SK-N-SH (cell line): Measurements from ENCODE around the gene ARHGAP26. TPM values are rescaled to one million over a fixed set of nuclear protein-coding genes. Genes with fewer than 3 reads are reported as not detected.

ENCODE experiments used
- CTCF ChIA-PET: fragments of 300-600, 350-600 bp; formaldehyde crosslinking; extraction: SDS; loops from one replicate; lab custom pipeline; 2021; lab: Yijun Ruan, JAX
- POLR2A ChIA-PET: fragments of 350-600 bp; sonication (Branson Sonifier 250); formaldehyde crosslinking; extraction: SDS; loops from one replicate; lab custom pipeline; 2020; ENCODE audit warnings: antibody characterized with exemption, inconsistent platforms; lab: Yijun Ruan, JAX
- DNase-seq: peaks from one replicate; pipeline ENCODE4 v3.0.0; 2012
- H2AFZ ChIP-seq: fragments of 200-600 bp; sonication (generic); 2 replicates; pipeline ENCODE4 v1.8.1; 2016; ENCODE audit warnings: antibody characterized with exemption, mild to moderate bottlenecking, low read depth
- H3F3A ChIP-seq: fragments of 200-600 bp; sonication (generic); replicated peaks from 2 replicates; pipeline ENCODE3; 2016; ENCODE audit warnings: antibody characterized with exemption, mild to moderate bottlenecking; ENCODE audit not compliant: insufficient read depth
- H3K27ac ChIP-seq, 2 experiments: fragments of 200-500 bp in 1 of 2; fragments of 200-600 bp in 1 of 2; sonication (Bioruptor generic) in 1 of 2; sonication (generic), shearing (Covaris generic) in 1 of 2; 2 replicates each; pipeline versions ENCODE4 v1.5.1 to v1.6.1; 2014 to 2016; ENCODE audit warnings: low read depth in 2 of 2, inconsistent platforms in 1 of 2, low read length in 1 of 2, mild to moderate bottlenecking in 1 of 2, mixed read lengths in 1 of 2
- H3K27me3 ChIP-seq: fragments of 200-600 bp; sonication (generic), shearing (Covaris generic); 2 replicates; pipeline ENCODE4 v1.6.1; 2016; ENCODE audit warnings: mixed run types; ENCODE audit not compliant: insufficient read depth
- H3K36me3 ChIP-seq, 2 experiments: fragments of 200-500 bp in 1 of 2; fragments of 200-600 bp in 1 of 2; sonication (Bioruptor generic) in 1 of 2; sonication (generic) in 1 of 2; replicated peaks in 1 of 2; 2 replicates each; pipeline versions ENCODE3 to v1.5.1; 2014 to 2016; ENCODE audit warnings: low read length in 1 of 2, mild to moderate bottlenecking in 1 of 2; ENCODE audit not compliant: insufficient read depth in 2 of 2, control insufficient read depth in 1 of 2
- H3K4me1 ChIP-seq, 2 experiments: fragments of 200-500 bp in 1 of 2; fragments of 200-600 bp in 1 of 2; sonication (Bioruptor generic) in 1 of 2; sonication (generic), shearing (Covaris generic) in 1 of 2; 2 replicates each; pipeline versions ENCODE4 v1.5.1 to v1.6.1; 2014 to 2016; ENCODE audit warnings: low read depth in 1 of 2, low read length in 1 of 2, mixed run types in 1 of 2; ENCODE audit not compliant: insufficient read depth in 2 of 2, control insufficient read depth in 1 of 2
- H3K4me2 ChIP-seq: fragments of 200-600 bp; sonication (generic), shearing (Covaris generic); 2 replicates; pipeline ENCODE4 v1.6.1; 2017; ENCODE audit warnings: mixed run types
- H3K4me3 ChIP-seq, 2 experiments: fragments of 200-500 bp in 1 of 2; fragments of 200-600 bp in 1 of 2; sonication (Bioruptor generic) in 1 of 2; sonication (generic), shearing (Covaris generic) in 1 of 2; 2 replicates each; pipeline versions ENCODE4 v1.5.1 to v1.8.1; 2014 to 2016; ENCODE audit warnings: low read depth in 2 of 2, inconsistent platforms in 1 of 2, low read length in 1 of 2, mild to moderate bottlenecking in 1 of 2, mixed read lengths in 1 of 2, moderate library complexity in 1 of 2
- H3K79me2 ChIP-seq: fragments of 200-600 bp; sonication (generic); 2 replicates; pipeline ENCODE4 v1.8.1; 2017; ENCODE audit warnings: mild to moderate bottlenecking; ENCODE audit not compliant: insufficient read depth
- H3K9ac ChIP-seq: fragments of 200-600 bp; sonication (generic); 2 replicates; pipeline ENCODE4 v1.6.1; 2017; ENCODE audit warnings: mixed run types
- H3K9me2 ChIP-seq: fragments of 200-600 bp; sonication (generic); 2 replicates; pipeline ENCODE4 v1.6.1; 2017; ENCODE audit warnings: mixed run types
- H3K9me3 ChIP-seq: fragments of 200-600 bp; sonication (generic); 2 replicates; pipeline ENCODE4 v1.6.1; 2017; ENCODE audit warnings: mixed run types, mild to moderate bottlenecking, moderate library complexity
- H4K20me1 ChIP-seq: fragments of 200-600 bp; sonication (generic); 2 replicates; pipeline ENCODE4 v1.6.1; 2017; ENCODE audit warnings: mild to moderate bottlenecking, mixed run types; ENCODE audit not compliant: insufficient read depth
- EZH2phosphoT487 ChIP-seq: fragments of 200-600 bp; sonication (generic); IDR thresholded peaks from 2 replicates; pipeline ENCODE4 v1.6.1; 2017; ENCODE audit warnings: low read depth, mixed run types, mild to moderate bottlenecking, antibody characterized with exemption, moderate library complexity, borderline replicate concordance
- FOXJ3 ChIP-seq: sonication (generic); formaldehyde crosslinking; IDR thresholded peaks from 2 replicates; pipeline ENCODE4 v1.5.1; 2020; ENCODE audit warnings: mild to moderate bottlenecking, missing genetic modification reagents
- MEF2A ChIP-seq: IDR thresholded peaks from 2 replicates; pipeline ENCODE4 v1.4.0; 2012; ENCODE audit warnings: low read depth, borderline replicate concordance
- PBX3 ChIP-seq: IDR thresholded peaks from 2 replicates; pipeline ENCODE4; 2012
- RAD21 ChIP-seq: IDR thresholded peaks from 2 replicates; pipeline ENCODE4 v1.6.1; 2012; ENCODE audit warnings: mild to moderate bottlenecking, low read length
- RCOR1 ChIP-seq: fragments of 150-350 bp; IDR thresholded peaks from 2 replicates; pipeline ENCODE4 v1.6.1; 2017; ENCODE audit warnings: antibody characterized with exemption, low read length
- RFX5 ChIP-seq: IDR thresholded peaks from 2 replicates; pipeline ENCODE4 v1.6.1; 2012; ENCODE audit warnings: mild to moderate bottlenecking, improper control_type of control experiment, low read length
- SIN3A ChIP-seq: IDR thresholded peaks from 2 replicates; pipeline ENCODE4 v1.6.1; 2012; ENCODE audit warnings: low read depth, mild to moderate bottlenecking, low read length, moderate library complexity, borderline replicate concordance
- TAF1 ChIP-seq: IDR thresholded peaks from 2 replicates; pipeline ENCODE4 v1.6.1; 2012; ENCODE audit warnings: low read depth, mild to moderate bottlenecking, low read length, moderate library complexity, borderline replicate concordance
- ZBTB33 ChIP-seq: IDR thresholded peaks from 2 replicates; pipeline ENCODE4 v1.4.0; 2012; ENCODE audit warnings: low read depth, borderline replicate concordance
- WGBS: methylation state at CpG from one replicate; pipeline ENCODE4 v1.1.6; 2017; ENCODE audit warnings: low lambda C conversion rate; 5-methylcytosine and 5-hydroxymethylcytosine counted together
- polyA plus RNA-seq, 3 experiments: library from polyadenylated mRNA; depleted of rRNA; stranded (reverse); fragments of >200 nt; gene quantifications; 2 replicates each; pipeline ENCODE4 v1.2.3, GENCODE V29; 2012
- TF ChIP-seq, protein P1 (sequence below): fragments of 150-350 bp; IDR thresholded peaks from 2 replicates; pipeline ENCODE4 v1.6.1; 2017; ENCODE audit warnings: antibody characterized with exemption, low read length, low read depth, borderline replicate concordance
- TF ChIP-seq, protein P2 (sequence below): fragments of 150-350 bp; IDR thresholded peaks from 2 replicates; pipeline ENCODE4 v1.6.1; 2016; ENCODE audit warnings: mild to moderate bottlenecking, low read depth, low read length

ARHGAP26 gene
- polyA plus RNA-seq, 1 of the 3 experiments (the other 2 are of a cell fraction), result 6.1 TPM

DNA sequence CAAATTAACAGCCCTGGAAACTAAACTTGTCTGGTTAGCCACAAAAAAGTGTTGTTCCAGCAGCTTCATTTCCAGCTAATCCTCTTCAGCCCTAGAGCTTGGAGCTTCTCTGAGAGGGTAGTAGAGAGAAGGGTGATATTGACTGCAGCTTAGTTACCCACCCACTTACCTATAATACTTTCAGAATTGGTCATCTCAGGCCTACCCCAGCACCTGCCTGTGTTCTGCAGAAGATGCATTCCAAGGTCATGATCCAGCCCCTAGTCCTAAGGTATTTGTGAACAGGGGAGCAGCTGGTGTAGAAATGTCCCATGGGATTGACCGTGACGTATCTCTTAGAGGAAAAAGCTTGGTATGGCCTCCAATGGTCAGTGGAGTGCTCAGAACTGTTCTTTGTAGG, 344.3 kb downstream of the ARHGAP26 start:
- Histone ChIP-seq H2AFZ (no peak overlapping the region), H4K20me1 (no peaks in the 10 kb centered on the region), H3K79me2 (no peaks in the 10 kb centered on the region), H3F3A (no peaks in the 10 kb centered on the region), H3K36me3 (peaks cover 0 to 2% of the 10 kb centered on the region in 2 experiments), H3K9me2 (no peaks in the 10 kb centered on the region), H3K4me1 (peaks cover 0 to 10% of the 10 kb centered on the region in 2 experiments), H3K9ac (no peak overlapping the region), H3K9me3 (no peaks in the 10 kb centered on the region), H3K27me3 (no peaks in the 10 kb centered on the region), H3K27ac (no peak overlapping the region), H3K4me2 (no peak overlapping the region), H3K4me3 (no peak overlapping the region)
- no peak for DNase-seq
- TF ChIP-seq RFX5, result no peak
- no peak for TF ChIP-seq EZH2phosphoT487
- TF ChIP-seq SIN3A, result no peak
- no peak for TF ChIP-seq RCOR1
- TF ChIP-seq, protein P1, sequence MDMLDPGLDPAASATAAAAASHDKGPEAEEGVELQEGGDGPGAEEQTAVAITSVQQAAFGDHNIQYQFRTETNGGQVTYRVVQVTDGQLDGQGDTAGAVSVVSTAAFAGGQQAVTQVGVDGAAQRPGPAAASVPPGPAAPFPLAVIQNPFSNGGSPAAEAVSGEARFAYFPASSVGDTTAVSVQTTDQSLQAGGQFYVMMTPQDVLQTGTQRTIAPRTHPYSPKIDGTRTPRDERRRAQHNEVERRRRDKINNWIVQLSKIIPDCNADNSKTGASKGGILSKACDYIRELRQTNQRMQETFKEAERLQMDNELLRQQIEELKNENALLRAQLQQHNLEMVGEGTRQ, result no peak
- TF ChIP-seq, protein P2, sequence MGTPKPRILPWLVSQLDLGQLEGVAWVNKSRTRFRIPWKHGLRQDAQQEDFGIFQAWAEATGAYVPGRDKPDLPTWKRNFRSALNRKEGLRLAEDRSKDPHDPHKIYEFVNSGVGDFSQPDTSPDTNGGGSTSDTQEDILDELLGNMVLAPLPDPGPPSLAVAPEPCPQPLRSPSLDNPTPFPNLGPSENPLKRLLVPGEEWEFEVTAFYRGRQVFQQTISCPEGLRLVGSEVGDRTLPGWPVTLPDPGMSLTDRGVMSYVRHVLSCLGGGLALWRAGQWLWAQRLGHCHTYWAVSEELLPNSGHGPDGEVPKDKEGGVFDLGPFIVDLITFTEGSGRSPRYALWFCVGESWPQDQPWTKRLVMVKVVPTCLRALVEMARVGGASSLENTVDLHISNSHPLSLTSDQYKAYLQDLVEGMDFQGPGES, result no peak
- TF ChIP-seq PBX3, result no peak
- TF ChIP-seq MEF2A, result no peak
- no peak for TF ChIP-seq RAD21
- no peak for TF ChIP-seq TAF1
- no peak for TF ChIP-seq FOXJ3
- no peak for TF ChIP-seq ZBTB33
- 75% methylated on average over 2 of the region's 2 CpGs for WGBS
- CTCF ChIA-PET, result interaction anchor here (1.3 kb wide), 1 partner anchor 43 kb away, joined by 3 read pairs; no protein-coding TSS in a partner anchor
- POLR2A ChIA-PET, result no interaction called here
